ENCODE data around the gene GOLGA5.
"Not testable (repeated sequence)": the region's sequence is repeated elsewhere in the genome, so short reads cannot be mapped to it uniquely, and the experiment has no call there.

DNA sequence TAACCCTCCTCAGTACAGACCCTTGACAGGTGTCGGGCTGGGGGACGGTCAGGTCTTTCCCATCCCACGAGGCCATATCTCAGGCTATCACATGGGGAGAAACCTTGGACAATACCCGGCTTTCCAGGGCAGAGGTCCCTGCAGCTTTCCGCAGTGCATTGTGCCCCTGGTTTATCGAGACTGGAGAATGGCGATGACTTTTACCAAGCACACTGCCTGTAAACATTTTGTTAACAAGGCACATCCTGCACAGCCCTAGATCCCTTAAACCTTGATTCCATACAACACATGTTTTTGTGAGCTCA is 26.4 kb downstream of the GOLGA5 start:
- TF ChIP-seq EP300, CTCF, POLR2A (IDR thresholded peaks at IDR 0.05): not testable (repeated sequence)

All from upper lobe of left lung (tissue), 4 donors.